Globus pallidus (tissue), 1 donor: ENCODE data around the gene ADGRF3.
A peak's percentile ranks its signal among the peaks of the same experiment; 100 is the strongest.
"Not testable (repeated sequence)": the region's sequence is repeated elsewhere in the genome, so short reads cannot be mapped to it uniquely, and the experiment has no call there.

Source experiments
- DNase-seq: peaks from one replicate; pipeline ENCODE4 v3.0.0-alpha.2; 2015; ENCODE audit warnings: low spot score

ADGRF3 gene

DNA sequence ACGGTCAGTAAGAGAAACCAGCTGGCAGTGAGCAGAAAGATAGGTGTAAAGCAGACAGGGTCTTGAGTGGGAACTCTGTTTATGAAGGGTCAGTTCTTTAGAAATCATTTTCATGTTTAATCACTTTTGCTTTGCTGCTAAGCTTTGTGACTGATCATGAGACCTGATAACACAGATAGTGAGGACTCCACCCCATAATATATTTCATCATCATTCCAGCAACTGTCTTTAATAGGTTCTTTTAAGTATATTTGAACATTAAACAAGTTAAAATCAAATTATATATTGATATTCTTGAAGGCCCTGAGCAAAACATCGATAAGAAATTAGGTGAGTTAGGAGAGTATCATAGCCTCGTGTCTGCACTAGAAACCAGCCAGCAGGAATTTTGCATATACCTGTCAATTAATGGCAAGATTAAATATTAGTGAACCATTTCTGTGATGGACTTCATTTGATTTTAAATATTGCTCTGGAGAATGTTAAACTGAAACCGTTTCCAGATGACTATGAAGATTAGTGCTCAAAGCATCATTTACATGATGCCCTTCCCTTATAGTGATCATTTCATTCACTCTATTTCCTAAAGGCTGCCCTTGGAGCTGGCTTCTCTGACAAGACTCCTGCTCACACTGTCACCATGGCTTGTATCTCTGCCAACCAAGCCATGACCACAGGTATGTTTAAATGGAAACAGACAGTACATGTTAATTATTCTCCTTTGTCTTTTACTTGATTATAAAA lies 69.9 kb downstream of the ADGRF3 start:
- no peak for DNase-seq

DNA sequence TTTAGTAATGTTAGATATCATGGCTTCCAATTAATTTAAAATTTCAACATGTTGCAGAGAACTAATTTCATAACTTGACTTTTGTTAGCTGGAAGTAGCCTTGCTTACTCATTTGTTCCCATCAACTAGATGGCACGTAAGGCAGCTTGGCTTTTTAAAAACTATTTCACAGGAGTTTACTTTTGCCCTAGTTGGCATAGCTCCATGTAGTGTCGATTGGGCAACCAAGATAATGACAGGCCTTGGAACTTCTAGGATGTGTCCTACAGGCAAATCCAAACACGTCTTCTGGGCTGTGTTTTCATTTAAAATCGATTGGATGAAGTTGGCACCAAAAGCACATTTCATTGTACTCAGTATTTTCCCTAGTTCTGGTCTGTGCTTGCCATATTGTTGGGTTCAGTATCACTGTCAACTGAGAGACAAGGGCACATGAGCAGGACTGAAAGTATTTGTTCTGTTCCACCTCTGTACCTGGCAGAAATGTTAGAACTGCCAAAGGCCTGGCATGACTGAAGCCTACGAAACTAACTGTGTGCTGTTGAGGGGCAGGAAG lies 72.5 kb downstream of the ADGRF3 start:
- DNase-seq, result peak; percentile 16

- DNase-seq, result no peak
Observed at GRCh38 chr2:26273501-26273900, 73.1 kb downstream of the ADGRF3 start.

- no peak for DNase-seq
Observed at GRCh38 chr2:26270373-26270772, 76.2 kb downstream of the ADGRF3 start.

DNA sequence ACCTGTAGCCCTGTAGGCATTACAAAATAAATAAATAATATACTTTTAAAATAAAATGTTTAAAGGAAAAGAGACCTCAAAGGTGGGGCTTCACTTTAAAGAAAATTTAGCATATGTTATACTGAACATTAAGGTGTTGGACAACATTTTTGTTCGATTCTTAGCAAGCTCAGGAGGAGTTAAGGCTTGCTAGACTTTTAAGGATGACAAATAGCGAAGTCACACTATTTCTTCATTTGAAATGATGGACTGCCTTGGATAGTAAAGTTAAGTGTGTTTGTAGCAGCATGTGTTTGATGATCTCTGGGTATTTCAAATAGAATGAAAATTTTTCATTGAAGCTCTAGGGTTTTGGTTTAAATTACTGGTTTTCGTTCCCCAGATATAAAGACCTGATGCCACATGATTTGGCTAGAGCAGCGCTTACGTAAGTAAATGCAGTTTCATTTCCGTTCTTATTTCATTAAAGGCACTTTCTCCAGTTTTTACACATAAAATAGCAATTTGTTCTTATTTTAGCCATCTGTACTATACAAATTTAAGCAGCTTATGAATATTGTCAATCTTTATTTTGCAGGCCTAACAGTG lies 76.9 kb downstream of the ADGRF3 start:
- DNase-seq, result peak; percentile 22

GRCh38 chr2:26268670-26269385 lies 77.8 kb downstream of the ADGRF3 start:
- not testable (repeated sequence) for DNase-seq

DNA sequence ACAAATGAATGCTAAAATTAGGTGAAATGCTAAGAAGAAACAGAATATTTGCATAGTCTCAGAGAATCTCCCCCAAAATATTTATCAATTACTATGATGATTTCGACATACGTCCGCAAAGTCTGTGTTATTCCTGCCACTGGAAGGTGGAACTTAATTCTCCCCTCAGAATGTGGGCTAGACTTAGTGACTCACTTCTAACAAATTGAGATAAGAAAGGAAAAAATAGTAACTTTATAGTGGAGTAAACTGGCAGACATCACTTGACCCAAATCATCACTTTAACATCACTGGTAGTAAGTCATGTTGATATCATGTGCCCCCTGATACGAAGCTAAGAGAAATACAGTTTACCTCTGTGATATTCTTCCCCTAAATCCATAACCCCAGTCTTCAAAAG lies 78.4 kb downstream of the ADGRF3 start:
- DNase-seq, result no peak

DNA sequence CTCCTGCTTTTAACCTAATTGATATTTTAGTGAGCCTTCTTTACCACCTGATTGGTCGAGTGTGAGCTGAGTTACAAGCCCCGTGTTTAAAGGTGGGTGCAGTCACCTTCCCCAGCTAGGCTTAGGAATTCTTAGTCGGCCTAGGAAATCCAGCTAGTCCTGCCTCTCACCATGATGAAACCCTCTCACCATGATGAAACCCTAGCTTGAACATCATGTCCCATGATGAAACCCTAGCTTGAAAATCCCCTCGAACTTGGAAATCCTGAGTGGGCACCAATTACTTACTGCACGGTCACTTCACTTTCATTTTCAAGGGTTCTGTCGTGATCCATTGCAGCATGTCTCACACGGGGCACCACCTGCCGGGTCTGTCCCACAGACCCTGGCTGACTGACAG lies 87.8 kb downstream of the ADGRF3 start:
- not testable (repeated sequence) for DNase-seq
